Hypothalamus (tissue), 51 donors: ENCODE results near the gene POLR2F.

Experiments used
- DNase-seq, 51 donors: peaks; one replicate each; lab custom pipeline; 2025; lab: John Stamatoyannopoulos, UW

POLR2F gene

GRCh38 chr22:37996515-37997246 lies 43.2 kb downstream of the POLR2F start:
- DNase-seq, result peak in 1 of 51 donors; percentile 21

GRCh38 chr22:37998543-37998942 lies 45.0 kb downstream of the POLR2F start:
- DNase-seq, result peak in 23 of 51 donors; percentile 22 to 70 (median 42)

- DNase-seq, result no peak
Measured at GRCh38 chr22:37999236-37999635, 45.7 kb downstream of the POLR2F start.

- DNase-seq, result peak in 24 of 51 donors; percentile 23 to 69 (median 48)
Measured at GRCh38 chr22:37999640-38000272, 46.3 kb downstream of the POLR2F start.

- no peak for DNase-seq
Measured at GRCh38 chr22:38005943-38006342, 52.4 kb downstream of the POLR2F start.

DNA sequence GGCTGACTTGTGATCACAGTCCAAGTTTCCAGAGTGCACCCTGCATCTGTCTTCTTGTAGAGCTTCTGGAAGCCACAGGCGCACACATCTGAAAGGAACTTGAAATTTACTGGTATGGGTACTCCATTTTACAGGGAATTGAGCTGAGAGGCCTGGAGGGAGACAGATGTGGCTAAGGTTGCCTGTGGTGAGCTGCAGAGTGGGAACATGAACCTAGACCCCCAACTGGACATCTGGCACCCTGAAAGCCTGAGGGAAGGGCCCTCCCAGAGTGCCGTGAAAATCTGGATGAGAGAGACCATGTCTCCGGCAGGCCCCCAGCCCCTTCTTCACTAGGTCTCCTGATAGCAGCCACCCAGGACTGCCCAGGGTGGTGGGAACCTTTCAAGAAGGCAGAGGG lies 53.4 kb downstream of the POLR2F start:
- no peak for DNase-seq

DNA sequence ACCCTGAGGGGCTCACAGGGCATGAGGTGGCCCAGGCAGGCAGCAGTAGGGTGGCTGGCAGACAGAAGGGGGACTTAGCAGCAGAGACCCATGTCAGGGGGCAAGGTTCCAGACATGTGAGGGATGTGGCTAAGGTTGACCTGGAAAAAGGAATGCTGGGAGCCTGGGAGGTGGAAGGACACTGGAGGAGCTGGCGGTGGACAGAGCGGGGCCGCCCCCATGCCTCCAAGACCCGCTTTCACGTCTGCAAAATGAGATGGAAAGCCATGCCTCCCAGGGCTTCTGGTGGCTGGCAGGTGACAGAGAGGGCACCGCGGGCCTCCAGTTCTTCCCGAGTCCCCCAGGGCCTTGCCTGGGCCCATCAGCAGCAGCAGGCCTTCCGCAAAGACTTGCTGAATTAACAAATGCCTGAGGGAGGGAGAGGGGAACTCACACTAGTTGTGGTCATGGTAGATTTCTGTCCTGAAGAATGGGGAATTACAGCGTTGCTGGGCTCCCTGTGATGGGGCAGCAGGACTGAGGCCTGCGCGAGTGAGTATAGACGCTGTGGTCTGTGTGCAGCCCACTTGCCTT lies 53.9 kb downstream of the POLR2F start:
- no peak for DNase-seq

GRCh38 chr22:38009000-38009806 lies 55.7 kb downstream of the POLR2F start:
- DNase-seq, result no peak

DNA sequence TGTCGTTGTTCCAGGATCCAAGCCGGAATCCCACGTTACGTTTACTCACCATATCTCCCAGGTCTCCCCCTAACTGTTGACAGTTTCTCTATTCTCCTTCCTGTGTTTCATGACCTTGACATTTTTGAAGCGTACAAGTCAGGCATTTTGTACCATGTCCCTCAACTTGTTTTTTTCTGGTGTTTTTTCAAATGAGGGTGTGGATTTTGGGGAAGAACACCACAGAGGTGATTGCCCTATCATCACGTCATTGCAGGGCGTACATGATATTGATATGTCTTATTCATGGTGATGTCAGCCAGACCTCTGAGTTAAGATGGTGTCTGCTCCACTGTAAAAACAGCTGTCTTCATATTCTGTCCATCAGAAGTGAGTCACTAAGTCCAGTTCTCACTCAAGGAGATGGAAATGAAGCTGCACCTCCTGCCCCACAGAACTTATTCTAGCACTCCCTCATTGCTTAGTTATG lies 59.1 kb downstream of the POLR2F start:
- DNase-seq, result no peak

DNA sequence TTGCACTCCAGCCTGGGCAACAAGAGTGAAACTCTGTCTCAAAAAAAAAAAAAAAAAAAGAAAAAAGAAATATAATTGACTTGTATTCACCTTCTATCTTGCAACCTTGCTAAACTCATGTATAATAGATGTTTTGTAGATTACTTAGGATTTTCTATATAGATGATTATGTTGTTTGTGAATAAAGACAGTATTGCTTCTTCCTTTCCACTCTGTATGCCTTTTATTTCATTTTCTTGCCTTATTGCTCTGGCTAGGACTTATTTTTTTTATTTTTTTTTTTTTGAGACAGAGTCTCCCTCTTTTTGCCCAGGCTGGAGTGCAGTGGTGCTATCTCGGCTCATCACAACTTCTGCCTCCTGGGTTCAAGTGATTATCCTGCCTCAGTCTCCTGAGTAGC lies 60.6 kb downstream of the POLR2F start:
- DNase-seq, result no peak

- DNase-seq, result peak in 50 of 51 donors; percentile 21 to 94 (median 80)
Measured at GRCh38 chr22:38016182-38017151, 63.0 kb downstream of the POLR2F start.

- peak in 47 of 51 donors; percentile 32 to 85 (median 70) for DNase-seq
Measured at GRCh38 chr22:38017272-38017920, 63.9 kb downstream of the POLR2F start.

- DNase-seq, result no peak
Measured at GRCh38 chr22:38017939-38018885, 64.7 kb downstream of the POLR2F start.
